Upper lobe of left lung (tissue), 6 donors: ENCODE data around the gene DLG2. TPM values are rescaled to one million over a fixed set of nuclear protein-coding genes. Genes with fewer than 3 reads are reported as not detected.

Experiments used
- ATAC-seq, 2 donors: fragments of 200-7000 bp; cut with Tn5 transposase; one replicate each; pipeline ENCODE4 v1.9.1; 2022; ENCODE audit warnings: mild to moderate bottlenecking in 2 of 2, moderate library complexity in 2 of 2; ENCODE audit not compliant: low FRiP score in 2 of 2
- DNase-seq, 2 donors: peaks; one replicate each; pipeline ENCODE4 v3.0.0-alpha.2; 2019 to 2020
- H3K27ac ChIP-seq, 4 donors: fragments of 200-600 bp; sonication (generic); one replicate each; pipeline ENCODE4 v1.5.1; 2016 to 2019
- H3K27me3 ChIP-seq, 4 donors: fragments of 200-600 bp; sonication (generic); one replicate each; pipeline ENCODE4 v1.5.1; 2017 to 2019
- H3K36me3 ChIP-seq, 4 donors: fragments of 200-600 bp; sonication (generic); one replicate each; pipeline ENCODE4 v1.5.1; 2016 to 2019
- H3K4me1 ChIP-seq, 4 donors: fragments of 200-600 bp; sonication (generic); one replicate each; pipeline ENCODE4 v1.5.1; 2018 to 2019
- H3K4me3 ChIP-seq, 4 donors: fragments of 200-600 bp; sonication (generic); one replicate each; pipeline ENCODE4 v1.5.1; 2017 to 2019; ENCODE audit warnings: mild to moderate bottlenecking in 2 of 4, moderate library complexity in 1 of 4
- H3K9me3 ChIP-seq, 4 donors: fragments of 200-600 bp; sonication (generic); one replicate each; pipeline ENCODE4 v1.5.1; 2018 to 2019
- EP300 ChIP-seq, 4 donors: sonication (generic); formaldehyde crosslinking; IDR thresholded peaks; one replicate each; pipeline ENCODE4 v1.5.1; 2017; ENCODE audit warnings: antibody characterized with exemption in 4 of 4, control low read depth in 2 of 4
- POLR2A ChIP-seq, 4 donors: fragments of 450-650 bp; IDR thresholded peaks; one replicate each; pipeline ENCODE4 v1.5.1; 2016 to 2017; ENCODE audit warnings: antibody characterized with exemption in 4 of 4, mild to moderate bottlenecking in 2 of 4
- POLR2AphosphoS5 ChIP-seq, 2 donors: sonication (generic); formaldehyde crosslinking; IDR thresholded peaks; one replicate each; pipeline ENCODE4 v1.5.1; 2017; ENCODE audit warnings: antibody characterized with exemption in 2 of 2
- whole genome bisulfite sequencing, 2 donors: methylation state at CpG; one replicate each; pipeline ENCODE4 v1.1.5; 2017 to 2018; 5-methylcytosine and 5-hydroxymethylcytosine counted together
- total RNA-seq, 6 donors: library from RNA; depleted of rRNA in 4 of 6; stranded (reverse); fragments of >200 nt in 4 of 6; gene quantifications; one replicate each; pipeline versions ENCODE4 v1.1.0 to v1.2.1, GENCODE V29; 2016 to 2021
- TF ChIP-seq, protein P1 (sequence below), 6 experiments: fragments of 450-650 bp in 4 of 6; fragments of 200-600 bp in 2 of 6; sonication (generic) in 2 of 6; IDR thresholded peaks; one replicate each; pipeline ENCODE4 v1.5.1; 2016 to 2019; ENCODE audit warnings: antibody characterized with exemption in 6 of 6
- donor health status: DM: no; HTN: no; CAD: no; lungs with moderate emphysema.
- donor health status: DM: no; HTN: yes; CAD: no; lungs with severe emphysema.

DLG2 gene
- total RNA-seq, 6 donors from 2014 or later: 3.4 to 37.7 (median 9.1) TPM

- no peak for DNase-seq
- peaks cover 8 to 16% (median 12%) of the 10 kb centered on the region in 4 donors for H3K4me1 ChIP-seq
- TF ChIP-seq EP300 (IDR thresholded peaks at IDR 0.05): no peak
- no peak for TF ChIP-seq POLR2A (IDR thresholded peaks at IDR 0.05)
- TF ChIP-seq, protein P1, sequence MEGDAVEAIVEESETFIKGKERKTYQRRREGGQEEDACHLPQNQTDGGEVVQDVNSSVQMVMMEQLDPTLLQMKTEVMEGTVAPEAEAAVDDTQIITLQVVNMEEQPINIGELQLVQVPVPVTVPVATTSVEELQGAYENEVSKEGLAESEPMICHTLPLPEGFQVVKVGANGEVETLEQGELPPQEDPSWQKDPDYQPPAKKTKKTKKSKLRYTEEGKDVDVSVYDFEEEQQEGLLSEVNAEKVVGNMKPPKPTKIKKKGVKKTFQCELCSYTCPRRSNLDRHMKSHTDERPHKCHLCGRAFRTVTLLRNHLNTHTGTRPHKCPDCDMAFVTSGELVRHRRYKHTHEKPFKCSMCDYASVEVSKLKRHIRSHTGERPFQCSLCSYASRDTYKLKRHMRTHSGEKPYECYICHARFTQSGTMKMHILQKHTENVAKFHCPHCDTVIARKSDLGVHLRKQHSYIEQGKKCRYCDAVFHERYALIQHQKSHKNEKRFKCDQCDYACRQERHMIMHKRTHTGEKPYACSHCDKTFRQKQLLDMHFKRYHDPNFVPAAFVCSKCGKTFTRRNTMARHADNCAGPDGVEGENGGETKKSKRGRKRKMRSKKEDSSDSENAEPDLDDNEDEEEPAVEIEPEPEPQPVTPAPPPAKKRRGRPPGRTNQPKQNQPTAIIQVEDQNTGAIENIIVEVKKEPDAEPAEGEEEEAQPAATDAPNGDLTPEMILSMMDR (IDR thresholded peaks at IDR 0.05): no peak
- TF ChIP-seq POLR2AphosphoS5 (IDR thresholded peaks at IDR 0.05): no peak
These were observed 25.8 kb upstream of the DLG2 start for GRCh38 chr11:85652786-85653447.

GRCh38 chr11:85651118-85651517, 24.0 kb upstream of the DLG2 start:
- peaks cover 9 to 24% (median 16%) of the 10 kb centered on the region in 4 donors for H3K4me1 ChIP-seq
- ATAC-seq (no peak), DNase-seq (no peak)
- no peak overlapping the region for H3K4me3 ChIP-seq
- peaks cover 0 to 28% (median under 1%) of the 10 kb centered on the region in 4 donors for H3K36me3 ChIP-seq
- no peaks in the 10 kb centered on the region for H3K9me3 ChIP-seq
- no peak overlapping the region for H3K27ac ChIP-seq
- H3K27me3 ChIP-seq: no peaks in the 10 kb centered on the region
- no peak for TF ChIP-seq POLR2AphosphoS5 (IDR thresholded peaks at IDR 0.05)
- TF ChIP-seq, protein P1 (IDR thresholded peaks at IDR 0.05): no peak
- no peak for TF ChIP-seq EP300 (IDR thresholded peaks at IDR 0.05)
- TF ChIP-seq POLR2A (IDR thresholded peaks at IDR 0.05): no peak
- 80 to 100% methylated on average over 1 of the region's 1 CpG for WGBS, 2 donors

More at GRCh38 chr11:85652786-85653447, 25.8 kb upstream of the DLG2 start:
- Histone ChIP-seq H3K4me3 (no peak overlapping the region), H3K27me3 (no peaks in the 10 kb centered on the region), H3K27ac (no peak overlapping the region), H3K9me3 (no peaks in the 10 kb centered on the region), H3K36me3 (peaks cover 0 to 44% (median 6%) of the 10 kb centered on the region in 4 donors)
- ATAC-seq: no peak
- WGBS, 2 donors: 59 to 63% methylated on average over 3 of the region's 3 CpGs

DNA sequence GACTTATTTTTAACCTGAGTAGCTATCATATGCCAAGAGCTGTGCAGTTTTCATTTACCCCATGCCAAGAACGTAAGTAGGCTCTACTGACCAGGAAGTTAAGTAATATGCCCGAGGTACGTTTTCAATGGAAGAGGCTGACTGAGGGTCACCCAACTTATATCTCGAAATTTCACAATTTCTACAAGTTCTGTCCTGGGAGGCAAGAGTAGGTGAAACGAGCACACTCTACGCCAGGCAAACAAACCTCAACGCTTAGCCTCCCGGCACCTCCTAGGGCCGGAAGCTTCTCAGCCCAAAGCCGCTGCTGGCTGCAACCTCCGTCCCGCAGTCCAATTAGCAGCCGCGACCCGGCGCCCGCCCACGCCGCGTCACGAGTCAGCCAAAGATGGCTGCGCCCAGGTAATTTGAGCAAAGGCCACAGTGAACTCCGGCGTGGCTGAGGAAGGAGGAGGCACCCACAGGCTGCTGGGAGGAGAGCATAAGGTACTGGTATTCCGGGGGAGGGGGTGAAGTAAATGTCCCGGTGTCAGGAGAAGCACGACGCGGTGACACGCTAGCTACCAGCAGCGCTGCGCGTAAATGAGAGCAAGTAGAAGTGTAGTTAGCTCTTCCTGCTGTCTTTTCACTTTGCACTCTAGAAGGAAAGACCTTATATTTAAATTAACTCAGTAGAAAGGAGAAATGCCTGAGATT, 20.6 kb upstream of the DLG2 start, which contains the start of gene TMEM126A:
Gene TMEM126A, plus strand, starts transcription at position 364 of the 696 bp plus-strand sequence. CDS start 2,289 bp downstream, outside the sequence.
- ATAC-seq (peak; percentile 98 to 100), DNase-seq (peak; percentile 93 to 98)
- H3K9me3 ChIP-seq: no peaks in the 10 kb centered on the region
- H3K36me3 ChIP-seq: peaks cover 0 to under 1% (median 0%) of the 10 kb centered on the region in 4 donors
- H3K27ac ChIP-seq: peak within 1 kb of the TSS; percentile 78 to 81 (median 80)
- peak within 1 kb of the TSS; percentile 48 to 67 (median 55) for H3K4me3 ChIP-seq
- WGBS, 2 donors: 0 to 1% methylated on average over 29 to 33 of the region's 33 CpGs
- TF ChIP-seq, protein P1 (IDR thresholded peaks at IDR 0.05): peak in 1 of 6 experiments; percentile 7
- TF ChIP-seq POLR2A (IDR thresholded peaks at IDR 0.05) (peak in 2 of 4 donors; percentile 52 to 80), EP300 (IDR thresholded peaks at IDR 0.05) (peak in 1 of 4 donors; percentile 22), POLR2AphosphoS5 (IDR thresholded peaks at IDR 0.05) (peak; percentile 69 to 85)
- H3K4me1 ChIP-seq: peaks cover 9 to 24% (median 16%) of the 10 kb centered on the region in 4 donors
- H3K27me3 ChIP-seq: no peaks in the 10 kb centered on the region

- ATAC-seq (no peak), DNase-seq (no peak)
- WGBS, 2 donors: 32 to 41% methylated on average over 2 of the region's 2 CpGs
- no peaks in the 10 kb centered on the region for H3K9me3 ChIP-seq
- H3K4me3 ChIP-seq: peak overlapping the region in 3 of 4 donors; percentile 49 to 67 (median 61)
- H3K4me1 ChIP-seq: peaks cover 9 to 24% (median 16%) of the 10 kb centered on the region in 4 donors
- peak overlapping the region; percentile 78 to 81 (median 80) for H3K27ac ChIP-seq
- H3K36me3 ChIP-seq: no peaks in the 10 kb centered on the region
- TF ChIP-seq, protein P1 (IDR thresholded peaks at IDR 0.05): no peak
- TF ChIP-seq EP300 (IDR thresholded peaks at IDR 0.05) (no peak), POLR2A (IDR thresholded peaks at IDR 0.05) (no peak), POLR2AphosphoS5 (IDR thresholded peaks at IDR 0.05) (no peak)
- no peaks in the 10 kb centered on the region for H3K27me3 ChIP-seq
These were observed 19.9 kb upstream of the DLG2 start for GRCh38 chr11:85647078-85647477.
